ENCODE data around the gene CEMIP2.

- TF ChIP-seq EZH2 (IDR thresholded peaks at IDR 0.05) (no peak), POLR2AphosphoS5 (IDR thresholded peaks at IDR 0.05; ENCODE audit: borderline replicate concordance, low read depth, low read length) (no peak)
Measured at GRCh38 chr9:71774920-71775319, 6.6 kb upstream of the CEMIP2 start.
